ENCODE results near the gene TANC1.
"Not testable (repeated sequence)": the region's sequence is repeated elsewhere in the genome, so short reads cannot be mapped to it uniquely, and the experiment has no call there.

TANC1 gene

GRCh38 chr2:159017837-159018236 lies 49.4 kb downstream of the TANC1 start:
- H3K36me3 Mint-ChIP-seq = peaks cover 8% of the 10 kb centered on the region
- H3K4me1 Mint-ChIP-seq = no peaks in the 10 kb centered on the region
- H3K9me3 Mint-ChIP-seq = peaks cover 20% of the 10 kb centered on the region
- H3K4me3 Mint-ChIP-seq = no peak overlapping the region
- H3K27me3 Mint-ChIP-seq = no peaks in the 10 kb centered on the region
- no peak for ATAC-seq
- H3K27ac Mint-ChIP-seq = no peak overlapping the region

GRCh38 chr2:159019021-159019420 lies 50.6 kb downstream of the TANC1 start:
- H3K4me3 Mint-ChIP-seq = no peak overlapping the region
- no peaks in the 10 kb centered on the region for H3K4me1 Mint-ChIP-seq
- H3K27me3 Mint-ChIP-seq = no peaks in the 10 kb centered on the region
- peaks cover 19% of the 10 kb centered on the region for H3K9me3 Mint-ChIP-seq
- no peak overlapping the region for H3K27ac Mint-ChIP-seq
- no peak for ATAC-seq
- H3K36me3 Mint-ChIP-seq = peaks cover 8% of the 10 kb centered on the region

GRCh38 chr2:159022019-159022418 lies 53.6 kb downstream of the TANC1 start:
- H3K27ac Mint-ChIP-seq = no peak overlapping the region
- H3K36me3 Mint-ChIP-seq = no peaks in the 10 kb centered on the region
- H3K4me1 Mint-ChIP-seq = no peaks in the 10 kb centered on the region
- ATAC-seq = no peak
- peaks cover 12% of the 10 kb centered on the region for H3K27me3 Mint-ChIP-seq
- no peak overlapping the region for H3K4me3 Mint-ChIP-seq
- H3K9me3 Mint-ChIP-seq = no peaks in the 10 kb centered on the region

- Mint-ChIP-seq H3K4me1 (no peaks in the 10 kb centered on the region), H3K27me3 (peaks cover 22% of the 10 kb centered on the region), H3K27ac (no peak overlapping the region), H3K4me3 (no peak overlapping the region), H3K9me3 (no peaks in the 10 kb centered on the region), H3K36me3 (no peaks in the 10 kb centered on the region)
- no peak for ATAC-seq
Observed at GRCh38 chr2:159026170-159026569, 57.7 kb downstream of the TANC1 start.

GRCh38 chr2:159028776-159029175 lies 60.3 kb downstream of the TANC1 start:
- no peak overlapping the region for H3K4me3 Mint-ChIP-seq
- peaks cover 22% of the 10 kb centered on the region for H3K27me3 Mint-ChIP-seq
- H3K36me3 Mint-ChIP-seq = no peaks in the 10 kb centered on the region
- no peaks in the 10 kb centered on the region for H3K4me1 Mint-ChIP-seq
- no peaks in the 10 kb centered on the region for H3K9me3 Mint-ChIP-seq
- no peak overlapping the region for H3K27ac Mint-ChIP-seq
- no peak for ATAC-seq

GRCh38 chr2:159029936-159030335 lies 61.5 kb downstream of the TANC1 start:
- Mint-ChIP-seq H3K36me3 (no peaks in the 10 kb centered on the region), H3K27me3 (peaks cover 19% of the 10 kb centered on the region), H3K4me3 (no peak overlapping the region), H3K9me3 (no peaks in the 10 kb centered on the region), H3K4me1 (no peaks in the 10 kb centered on the region), H3K27ac (no peak overlapping the region)
- no peak for ATAC-seq

GRCh38 chr2:159030674-159031380 lies 62.4 kb downstream of the TANC1 start:
- Mint-ChIP-seq H3K27me3 (peaks cover 13% of the 10 kb centered on the region), H3K4me1 (no peaks in the 10 kb centered on the region), H3K36me3 (no peaks in the 10 kb centered on the region), H3K9me3 (no peaks in the 10 kb centered on the region), H3K4me3 (no peak overlapping the region), H3K27ac (no peak overlapping the region)
- ATAC-seq = no peak

- Mint-ChIP-seq H3K4me3 (no peak overlapping the region), H3K27me3 (peaks cover 8% of the 10 kb centered on the region), H3K4me1 (no peaks in the 10 kb centered on the region), H3K36me3 (no peaks in the 10 kb centered on the region), H3K27ac (no peak overlapping the region), H3K9me3 (no peaks in the 10 kb centered on the region)
- ATAC-seq = no peak
Observed at GRCh38 chr2:159032146-159032545, 63.7 kb downstream of the TANC1 start.

GRCh38 chr2:159032580-159032979 lies 64.1 kb downstream of the TANC1 start:
- Mint-ChIP-seq H3K27ac (no peak overlapping the region), H3K36me3 (no peaks in the 10 kb centered on the region), H3K9me3 (peaks cover 2% of the 10 kb centered on the region), H3K4me3 (no peak overlapping the region), H3K4me1 (no peaks in the 10 kb centered on the region), H3K27me3 (peaks cover 4% of the 10 kb centered on the region)
- no peak for ATAC-seq

- Mint-ChIP-seq H3K27me3 (no peaks in the 10 kb centered on the region), H3K4me3 (no peak overlapping the region), H3K4me1 (no peaks in the 10 kb centered on the region), H3K27ac (no peak overlapping the region), H3K9me3 (peaks cover 8% of the 10 kb centered on the region), H3K36me3 (no peaks in the 10 kb centered on the region)
- no peak for ATAC-seq
Observed at GRCh38 chr2:159034713-159035112, 66.3 kb downstream of the TANC1 start.

GRCh38 chr2:159035790-159036411 lies 67.5 kb downstream of the TANC1 start:
- Mint-ChIP-seq H3K36me3 (no peaks in the 10 kb centered on the region), H3K4me1 (no peaks in the 10 kb centered on the region), H3K27me3 (no peaks in the 10 kb centered on the region), H3K27ac (no peak overlapping the region), H3K4me3 (no peak overlapping the region), H3K9me3 (peaks cover 8% of the 10 kb centered on the region)
- no peak for ATAC-seq

- H3K4me3 Mint-ChIP-seq, H3K4me1 Mint-ChIP-seq, H3K27ac Mint-ChIP-seq, H3K27me3 Mint-ChIP-seq, H3K36me3 Mint-ChIP-seq, ATAC-seq, H3K9me3 Mint-ChIP-seq: not testable (repeated sequence)
Observed at GRCh38 chr2:159036461-159036860, 68.0 kb downstream of the TANC1 start.

GRCh38 chr2:159041328-159041727 lies 72.9 kb downstream of the TANC1 start:
- peaks cover 13% of the 10 kb centered on the region for H3K27me3 Mint-ChIP-seq
- ATAC-seq, H3K36me3 Mint-ChIP-seq, H3K27ac Mint-ChIP-seq, H3K4me3 Mint-ChIP-seq, H3K4me1 Mint-ChIP-seq, H3K9me3 Mint-ChIP-seq: not testable (repeated sequence)

- Mint-ChIP-seq H3K27me3 (peaks cover 13% of the 10 kb centered on the region), H3K36me3 (no peaks in the 10 kb centered on the region), H3K4me1 (no peaks in the 10 kb centered on the region), H3K27ac (no peak overlapping the region), H3K4me3 (no peak overlapping the region), H3K9me3 (peaks cover 8% of the 10 kb centered on the region)
- ATAC-seq = no peak
Observed at GRCh38 chr2:159042115-159042850, 73.8 kb downstream of the TANC1 start.

- H3K4me3 Mint-ChIP-seq = no peak overlapping the region
- ATAC-seq = no peak
- H3K27ac Mint-ChIP-seq = no peak overlapping the region
- H3K36me3 Mint-ChIP-seq = no peaks in the 10 kb centered on the region
- peaks cover 13% of the 10 kb centered on the region for H3K27me3 Mint-ChIP-seq
- no peaks in the 10 kb centered on the region for H3K9me3 Mint-ChIP-seq
- no peaks in the 10 kb centered on the region for H3K4me1 Mint-ChIP-seq
Observed at GRCh38 chr2:159043710-159044109, 75.3 kb downstream of the TANC1 start.

- Mint-ChIP-seq H3K4me3 (no peak overlapping the region), H3K36me3 (no peaks in the 10 kb centered on the region), H3K9me3 (no peaks in the 10 kb centered on the region), H3K27ac (no peak overlapping the region), H3K4me1 (no peaks in the 10 kb centered on the region), H3K27me3 (peaks cover 21% of the 10 kb centered on the region)
- no peak for ATAC-seq
Observed at GRCh38 chr2:159044804-159045286, 76.4 kb downstream of the TANC1 start.
